GM12891 (cell line): Measurements from ENCODE around the gene PGM3.

Experiments
- POLR2A ChIP-seq: IDR thresholded peaks from 2 replicates; pipeline ENCODE4 v1.6.1; 2011; ENCODE audit warnings: low read depth, low read length, control low read depth
- POLR2AphosphoS5 ChIP-seq: IDR thresholded peaks from 2 replicates; pipeline ENCODE4 v1.6.1; 2011; ENCODE audit warnings: low read depth, low read length, control low read depth
- TAF1 ChIP-seq: IDR thresholded peaks from 2 replicates; pipeline ENCODE4 v1.6.1; 2011; ENCODE audit warnings: low read depth, low read length, control low read depth

DNA sequence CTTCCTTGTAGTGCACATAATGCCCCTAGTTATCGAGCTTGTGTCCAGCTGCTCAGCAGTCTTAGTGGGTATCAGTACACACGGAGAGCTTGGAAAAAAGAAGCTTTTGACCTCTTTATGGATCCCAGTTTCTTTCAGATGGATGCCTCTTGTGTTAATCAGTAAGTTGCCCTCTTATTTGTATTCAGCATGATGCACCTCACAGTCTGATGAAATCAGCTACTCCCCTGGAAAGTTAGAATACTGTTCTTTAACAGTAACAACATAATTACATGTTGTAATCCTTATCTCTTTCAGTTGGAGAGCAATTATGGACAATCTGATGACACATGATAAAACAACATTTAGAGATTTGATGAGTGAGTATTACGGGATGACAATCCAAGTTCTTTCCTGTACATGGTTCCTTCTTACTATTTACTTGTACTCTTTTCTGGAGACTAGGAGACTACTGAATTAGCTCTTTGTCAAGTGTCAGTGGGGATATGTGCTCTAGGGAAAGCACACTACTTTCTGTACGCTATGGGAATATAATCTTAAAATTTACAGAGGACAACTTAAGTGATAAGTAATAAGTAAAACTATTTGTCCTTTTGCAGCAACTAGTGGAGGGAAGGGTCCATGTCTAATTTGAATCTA, 39.1 kb downstream of the PGM3 start:
- TF ChIP-seq TAF1 (no peak), POLR2AphosphoS5 (no peak), POLR2A (no peak)
